OCI-LY3 (cell line): Measurements from ENCODE around the gene ANXA5.

Experiments
- CTCF ChIP-seq: fragments of 200-600, 300-600 bp; sonication (generic); IDR thresholded peaks from 2 replicates; pipeline ENCODE4 v1.5.1; 2014; ENCODE audit warnings: antibody characterized with exemption, low read length, low read depth
- EZH2phosphoT487 ChIP-seq: fragments of 200-600 bp; shearing (Covaris generic); IDR thresholded peaks from 2 replicates; pipeline ENCODE4 v1.6.1; 2018; ENCODE audit warnings: antibody characterized with exemption, mixed run types, low read depth

- TF ChIP-seq CTCF: no peak
- no peak for TF ChIP-seq EZH2phosphoT487
These were observed 14.7 kb upstream of the ANXA5 start for GRCh38 chr4:121711263-121712000.
